ENCODE results near the gene PRMT2.
"Not testable (repeated sequence)": the region's sequence is repeated elsewhere in the genome, so short reads cannot be mapped to it uniquely, and the experiment has no call there.

Gene PRMT2

DNA sequence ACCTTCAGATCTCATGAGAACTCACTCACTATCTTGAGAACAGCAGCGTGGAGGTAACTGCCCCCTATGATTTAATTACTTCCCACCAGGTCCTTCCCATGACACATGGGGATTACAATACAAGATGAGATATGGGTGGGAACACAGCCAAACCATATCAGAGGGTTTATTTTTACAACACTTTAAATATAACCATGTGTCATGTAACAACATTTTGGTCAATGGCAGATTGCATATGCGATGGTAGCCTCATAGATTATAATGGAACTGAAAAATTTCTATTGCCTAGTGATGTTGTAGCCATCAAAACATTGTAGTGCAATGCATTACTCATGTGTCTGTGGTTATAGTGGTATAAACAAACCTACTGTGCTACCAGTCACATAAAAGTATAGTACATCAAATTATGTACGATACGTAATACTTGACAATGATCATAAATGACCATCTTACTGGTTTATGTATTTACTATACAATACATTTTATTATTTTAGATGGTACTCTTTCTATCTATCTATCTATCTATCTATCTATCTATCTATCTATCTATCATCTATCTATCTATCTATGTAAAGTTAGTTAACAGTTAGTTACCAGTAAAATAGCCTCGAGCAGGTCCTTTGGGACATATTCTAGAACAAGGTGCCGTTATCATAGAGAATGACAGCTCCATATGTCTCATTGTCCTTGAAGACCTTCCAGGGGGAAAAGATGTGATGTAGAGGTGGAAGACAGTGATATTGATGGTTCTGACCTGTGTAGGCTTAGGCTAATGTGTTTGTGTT lies 18.0 kb upstream of the PRMT2 start:
- DNase-seq (ENCODE audit: low read depth) = peak; percentile 45

DNA sequence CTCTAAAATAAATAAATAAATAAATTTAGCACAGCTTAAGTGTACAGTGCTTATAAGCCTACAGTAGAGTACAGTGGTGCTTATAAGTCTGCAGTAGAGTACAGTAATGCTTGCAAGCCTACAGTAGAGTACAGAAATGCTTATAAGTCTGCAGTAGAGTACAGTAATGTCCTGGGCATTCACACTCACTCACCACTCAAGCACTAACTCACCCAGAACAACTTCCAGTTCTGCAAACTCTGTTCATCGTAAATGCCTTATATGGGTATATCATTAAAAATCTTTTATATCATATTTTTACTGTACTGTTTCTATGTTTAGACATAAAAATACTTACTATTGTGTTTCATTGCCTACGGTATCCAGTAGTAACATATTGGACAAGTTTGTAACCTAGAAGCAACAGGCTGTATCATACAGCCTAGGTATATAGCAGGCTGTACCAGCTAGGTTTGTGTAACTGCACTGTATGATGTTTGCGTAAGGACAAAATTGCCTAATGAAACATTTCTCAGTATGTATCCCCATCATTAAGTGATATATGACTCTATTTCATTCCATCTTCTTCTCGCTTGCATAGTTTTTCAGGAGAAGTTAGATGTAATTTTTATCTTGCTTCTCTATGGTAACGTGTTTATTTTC lies 16.6 kb upstream of the PRMT2 start:
- DNase-seq (ENCODE audit: low read depth) = peak; percentile 72

DNA sequence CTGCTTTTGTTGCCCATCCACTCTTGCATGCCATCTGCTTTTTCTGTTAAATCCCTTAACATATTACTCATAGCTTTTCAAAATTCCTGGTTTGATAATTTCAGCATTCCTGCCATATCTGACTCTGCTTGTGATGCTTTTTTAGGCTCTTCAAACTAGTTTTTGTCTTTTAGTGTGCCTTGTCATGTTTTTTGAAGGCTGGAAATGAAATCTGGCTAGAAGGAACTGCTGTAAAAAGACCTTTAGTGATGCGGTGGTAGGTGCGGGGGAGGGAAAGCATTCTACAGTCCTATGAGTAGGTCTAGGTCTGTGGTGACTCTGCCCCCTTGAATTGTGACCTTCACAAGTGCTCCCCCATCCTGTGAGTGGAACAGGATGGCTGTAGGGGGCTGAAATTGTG lies 15.6 kb upstream of the PRMT2 start:
- peak; percentile 66 for DNase-seq (ENCODE audit: low read depth)

DNA sequence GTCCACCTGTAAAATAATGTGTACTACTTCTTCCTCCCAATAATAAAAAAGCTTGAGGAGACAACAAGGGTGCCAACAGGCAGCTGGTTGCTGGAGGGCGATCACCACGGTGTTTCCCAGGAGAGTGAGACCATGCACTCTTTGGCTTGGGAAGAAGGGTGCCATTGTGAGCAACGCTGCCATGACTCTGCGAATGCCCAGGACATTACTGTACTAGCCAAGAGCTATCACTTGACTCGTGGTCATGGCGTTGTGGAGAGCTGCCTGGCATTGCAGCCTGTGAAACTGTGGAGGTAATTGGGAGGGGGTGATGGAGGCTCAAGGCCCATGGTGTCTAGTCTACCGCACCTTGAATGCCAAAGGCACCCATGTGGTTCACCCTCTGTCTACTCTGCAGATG lies 14.6 kb upstream of the PRMT2 start:
- no peak for DNase-seq (ENCODE audit: low read depth)

DNA sequence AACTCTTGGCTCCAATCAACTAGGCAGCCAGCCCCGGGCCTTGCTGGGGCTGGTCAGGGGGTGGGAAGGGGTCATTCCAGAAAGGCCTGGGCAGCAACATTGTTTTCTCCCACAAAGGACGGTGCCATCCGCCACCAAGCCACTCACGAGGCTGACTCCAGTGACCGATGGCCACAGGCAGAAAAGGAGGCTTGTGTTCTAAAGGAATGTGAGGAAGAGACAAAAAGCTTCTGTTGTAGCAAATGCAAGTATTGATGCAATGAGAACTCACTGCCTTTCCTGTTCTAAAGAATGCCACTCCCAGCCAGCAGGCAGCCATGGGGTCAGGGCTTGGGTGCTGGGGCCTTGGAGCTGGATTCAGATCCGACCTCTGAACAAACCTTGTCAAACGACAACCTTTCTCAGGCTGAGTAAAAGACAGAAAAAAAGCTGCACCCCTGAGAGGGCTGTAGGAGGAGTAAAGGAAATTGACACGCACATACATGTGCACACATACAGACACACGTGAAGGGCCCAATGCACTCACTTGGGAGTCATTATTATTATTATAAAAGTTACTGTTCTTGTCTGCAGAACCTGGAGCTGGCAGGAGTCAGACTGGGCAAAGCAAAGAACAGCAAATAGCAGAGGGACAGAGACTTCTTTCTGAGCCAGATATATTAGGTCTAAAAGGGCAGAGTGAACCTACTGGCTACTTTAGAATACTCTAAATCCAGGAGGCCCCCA lies 13.9 kb upstream of the PRMT2 start:
- no peak for DNase-seq (ENCODE audit: low read depth)

DNA sequence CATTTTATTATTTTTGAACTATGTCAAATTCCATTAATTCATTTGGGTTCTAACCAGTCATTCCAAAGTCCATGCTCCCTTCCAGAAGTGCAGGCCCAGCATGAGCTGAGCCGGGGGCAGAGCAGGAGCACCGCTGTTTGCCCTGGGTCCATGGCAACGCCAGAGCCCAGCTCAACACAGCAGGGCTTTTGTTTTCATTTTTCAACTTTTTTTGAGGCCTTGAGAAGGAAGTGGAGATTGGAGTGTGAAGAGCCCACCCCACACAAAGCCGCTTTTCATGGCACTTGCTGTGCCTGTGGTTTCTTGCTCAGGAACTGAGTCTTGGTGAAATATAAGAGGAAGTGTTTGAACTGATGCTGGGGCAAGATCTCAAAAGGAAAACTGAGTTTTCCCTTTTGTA lies 13.2 kb upstream of the PRMT2 start:
- no peak for DNase-seq (ENCODE audit: low read depth)

DNA sequence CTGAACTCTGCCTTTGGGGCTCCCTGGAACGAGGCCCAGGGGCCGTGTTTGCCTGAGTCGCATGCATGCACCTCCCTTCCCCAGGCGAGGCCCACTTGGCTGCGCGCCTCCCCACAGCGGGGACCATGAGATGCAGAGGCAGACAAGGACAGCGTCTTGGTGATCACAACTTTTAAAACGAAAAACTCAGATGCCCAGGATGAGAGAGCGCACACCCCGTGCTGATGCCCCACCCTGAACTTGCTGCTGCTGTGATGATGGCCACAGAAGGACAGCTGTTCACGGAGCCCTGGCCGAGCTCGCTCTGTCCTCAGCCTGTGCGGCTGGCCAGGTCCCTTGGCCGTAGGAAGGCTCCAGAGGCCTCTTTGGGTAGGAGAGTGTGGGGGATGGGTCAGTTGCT lies 11.4 kb upstream of the PRMT2 start:
- no peak for DNase-seq (ENCODE audit: low read depth)

DNA sequence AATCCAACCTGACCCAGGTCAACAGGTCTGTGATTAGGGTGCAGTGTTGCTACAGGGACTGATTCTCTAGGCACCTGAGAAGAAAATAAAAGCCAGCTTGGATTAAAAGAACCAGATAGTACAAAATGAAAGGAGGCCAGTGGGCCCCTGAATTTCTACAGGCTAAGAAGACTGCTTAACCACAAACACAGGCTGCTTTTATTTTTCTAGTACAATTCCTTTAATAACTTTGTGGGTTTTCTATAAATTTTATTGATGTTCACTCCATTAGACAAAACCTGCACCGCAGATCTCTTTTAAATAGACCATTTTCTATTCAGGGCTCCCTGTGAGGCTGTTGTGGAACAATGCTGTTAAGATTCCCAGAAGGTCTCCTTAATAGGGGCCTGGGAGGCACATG lies 9.7 kb upstream of the PRMT2 start:
- no peak for DNase-seq (ENCODE audit: low read depth)

DNA sequence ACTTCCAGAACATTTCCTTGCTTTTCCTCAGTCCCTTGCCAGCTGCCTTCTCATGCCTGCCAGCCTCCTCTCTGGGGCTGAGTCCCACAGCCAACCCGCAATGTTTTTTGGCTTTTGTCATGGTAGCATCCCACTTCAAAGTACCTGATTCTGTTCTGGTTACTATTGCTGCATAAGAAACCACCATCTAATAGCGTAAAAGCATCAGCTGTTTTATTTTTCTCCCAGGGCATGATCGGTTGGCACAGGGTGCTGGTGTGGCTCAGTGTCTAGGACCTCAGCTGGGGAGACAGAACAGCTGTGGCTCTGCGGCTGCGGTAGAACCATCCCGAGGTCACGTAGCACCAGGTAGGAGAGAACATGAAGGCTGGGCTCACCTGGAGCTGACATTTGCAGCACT lies 8.9 kb upstream of the PRMT2 start:
- DNase-seq (ENCODE audit: low read depth) = no peak

DNA sequence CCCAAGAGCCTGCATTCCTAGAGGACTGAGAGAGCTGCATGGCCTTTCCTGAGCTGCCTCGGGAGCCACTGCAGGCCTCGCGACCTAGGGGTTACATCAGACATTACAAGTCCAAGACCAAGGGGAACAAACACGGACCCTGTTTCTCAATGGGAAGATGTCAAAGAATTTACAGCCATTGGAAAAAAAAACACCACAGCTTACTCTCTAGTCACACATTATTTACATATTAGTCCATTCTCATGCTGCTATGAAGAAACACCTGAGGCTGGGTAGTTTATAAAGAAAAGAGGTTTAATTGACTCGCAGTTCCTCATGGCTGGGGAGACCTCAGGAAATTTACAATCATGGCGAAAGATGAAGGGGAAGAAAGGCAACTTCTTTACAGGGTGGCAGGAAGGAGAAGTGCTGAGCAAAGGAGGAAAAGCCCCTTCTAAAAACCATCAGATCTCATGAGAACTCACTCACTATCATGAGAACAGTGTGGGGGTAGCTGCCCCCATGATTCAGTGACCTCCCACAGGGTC lies 8.4 kb upstream of the PRMT2 start:
- no peak for DNase-seq (ENCODE audit: low read depth)

DNA sequence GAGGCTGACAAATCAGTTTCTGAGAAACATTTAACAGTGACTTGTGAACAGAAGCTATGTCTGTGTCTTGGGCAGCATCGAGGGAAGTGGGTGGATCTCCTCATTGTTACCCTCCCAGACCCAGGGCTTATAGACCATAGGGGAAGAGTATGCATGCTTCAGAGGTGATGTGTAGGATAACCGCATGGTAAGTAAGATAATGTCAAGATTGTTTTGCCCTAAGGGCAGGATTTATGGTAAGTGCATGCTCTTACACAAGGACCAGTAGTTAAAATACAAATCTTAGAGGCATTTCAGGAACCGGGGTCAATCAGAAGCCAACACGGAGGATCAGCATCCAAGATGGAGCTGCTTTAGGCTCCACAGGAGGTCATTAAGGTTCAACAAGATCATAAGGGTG lies 7.7 kb upstream of the PRMT2 start:
- no peak for DNase-seq (ENCODE audit: low read depth)

DNA sequence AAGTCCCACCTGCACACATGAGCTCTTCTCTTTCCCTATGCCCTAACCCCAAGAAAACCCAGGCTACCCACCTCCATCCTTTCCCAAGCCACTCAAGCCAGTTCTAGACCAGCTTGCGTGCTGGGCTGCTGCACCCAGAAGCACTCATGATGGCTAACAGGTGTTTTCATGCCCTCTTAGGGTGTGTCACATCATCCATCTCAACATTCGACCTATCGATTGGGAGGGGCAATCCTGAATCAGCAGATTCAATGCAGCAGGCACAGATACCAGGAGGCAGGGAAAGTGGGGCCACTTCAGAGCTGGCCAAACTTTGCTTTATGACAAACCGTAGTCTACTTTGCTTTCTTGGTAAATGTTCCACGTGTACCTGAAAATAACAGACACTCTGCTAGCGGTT lies 6.6 kb upstream of the PRMT2 start:
- no peak for DNase-seq (ENCODE audit: low read depth)

DNA sequence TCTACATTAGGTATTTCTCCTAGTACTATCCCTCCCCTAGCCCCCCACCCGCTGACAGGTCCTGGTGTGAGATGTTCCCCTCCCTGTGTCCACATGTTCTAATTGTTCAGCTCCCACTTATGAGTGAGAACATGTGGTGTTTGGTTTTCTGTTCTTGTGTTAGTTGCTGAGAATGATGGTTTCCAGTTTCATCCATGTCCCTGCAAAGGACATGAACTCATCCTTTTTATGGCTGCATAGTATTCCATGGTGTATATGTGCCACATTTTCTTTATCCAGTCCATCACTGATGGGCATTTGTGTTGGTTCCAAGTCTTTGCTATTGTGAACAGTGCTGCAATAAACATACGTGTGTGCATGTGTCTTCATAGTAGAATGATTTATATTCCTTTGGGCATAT lies 4.6 kb upstream of the PRMT2 start:
- DNase-seq (ENCODE audit: low read depth) = not testable (repeated sequence)

DNA sequence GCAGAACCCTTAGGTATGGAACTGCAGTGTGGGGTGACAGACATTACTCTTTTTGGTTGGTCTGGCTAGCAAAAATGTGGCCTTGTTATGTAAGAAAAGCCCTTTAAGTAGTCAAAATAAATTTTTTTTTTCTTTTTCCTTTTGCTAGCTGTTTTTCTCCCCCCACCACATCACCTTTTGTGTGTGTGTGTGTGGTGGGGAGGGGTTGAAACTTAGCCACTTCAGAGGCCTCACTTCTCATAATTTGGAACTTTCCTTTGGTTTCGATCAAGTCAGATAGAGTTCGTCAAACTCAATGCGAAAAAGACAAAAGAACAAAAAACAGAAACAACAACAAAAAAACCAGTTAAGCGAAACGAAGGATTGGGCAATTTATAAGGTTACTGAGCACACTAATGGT lies 1.9 kb upstream of the PRMT2 start:
- DNase-seq (ENCODE audit: low read depth) = no peak

DNA sequence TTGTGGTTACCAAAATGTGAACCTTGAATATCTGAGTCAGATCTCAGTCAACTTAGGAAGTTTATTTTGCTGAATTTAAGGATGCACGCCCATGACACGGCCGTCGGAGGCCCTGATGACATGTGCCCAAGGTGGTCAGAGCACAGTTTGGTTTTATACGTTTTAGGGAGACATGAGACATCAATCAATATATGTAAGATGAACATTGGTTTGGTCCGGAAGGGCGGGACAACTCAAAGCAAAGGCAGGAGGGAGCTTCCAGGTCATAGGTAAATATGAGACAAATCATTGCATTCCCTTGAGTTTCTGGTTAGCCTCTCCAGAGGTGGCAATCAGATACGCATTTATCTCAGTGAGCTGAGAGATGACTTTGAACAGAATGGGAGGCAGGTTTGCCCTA lies 1.0 kb upstream of the PRMT2 start:
- DNase-seq (ENCODE audit: low read depth) = no peak

DNA sequence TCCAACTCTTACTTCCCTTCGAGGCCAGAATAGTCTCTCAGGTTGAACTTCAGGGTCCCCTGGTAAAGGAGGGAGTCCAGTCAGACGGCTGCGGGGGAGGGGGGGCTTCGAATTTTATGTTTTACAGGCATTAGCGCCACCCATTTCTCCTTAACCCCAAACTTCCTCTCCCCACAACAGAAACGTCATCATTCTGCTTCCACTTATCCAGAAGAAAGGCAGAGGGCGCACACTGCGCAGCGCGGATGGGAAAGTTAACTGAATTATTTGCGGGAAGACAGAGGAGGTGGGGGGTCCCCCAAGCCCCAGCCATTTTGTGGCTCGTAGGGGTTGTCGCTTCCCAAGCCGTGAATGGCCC lies 529 bp upstream of the PRMT2 start:
- DNase-seq (ENCODE audit: low read depth) = peak; percentile 89

DNA sequence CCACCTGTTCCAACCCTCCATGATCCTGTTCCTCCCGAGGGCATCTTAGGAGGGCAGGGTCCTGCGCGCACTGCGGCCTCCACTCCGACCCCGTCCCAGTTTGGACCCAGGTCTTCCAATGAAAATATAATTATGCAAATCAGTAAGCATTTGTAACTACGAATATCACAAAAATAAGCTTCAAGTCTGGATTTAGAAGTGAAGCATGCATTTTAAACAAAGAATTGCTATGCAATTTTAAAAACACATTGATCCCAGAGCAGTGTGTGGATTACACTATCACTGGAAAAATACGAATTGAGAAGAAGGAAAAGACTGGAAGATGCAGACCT lies 673 bp downstream of the PRMT2 start:
- DNase-seq (ENCODE audit: low read depth) = no peak

DNA sequence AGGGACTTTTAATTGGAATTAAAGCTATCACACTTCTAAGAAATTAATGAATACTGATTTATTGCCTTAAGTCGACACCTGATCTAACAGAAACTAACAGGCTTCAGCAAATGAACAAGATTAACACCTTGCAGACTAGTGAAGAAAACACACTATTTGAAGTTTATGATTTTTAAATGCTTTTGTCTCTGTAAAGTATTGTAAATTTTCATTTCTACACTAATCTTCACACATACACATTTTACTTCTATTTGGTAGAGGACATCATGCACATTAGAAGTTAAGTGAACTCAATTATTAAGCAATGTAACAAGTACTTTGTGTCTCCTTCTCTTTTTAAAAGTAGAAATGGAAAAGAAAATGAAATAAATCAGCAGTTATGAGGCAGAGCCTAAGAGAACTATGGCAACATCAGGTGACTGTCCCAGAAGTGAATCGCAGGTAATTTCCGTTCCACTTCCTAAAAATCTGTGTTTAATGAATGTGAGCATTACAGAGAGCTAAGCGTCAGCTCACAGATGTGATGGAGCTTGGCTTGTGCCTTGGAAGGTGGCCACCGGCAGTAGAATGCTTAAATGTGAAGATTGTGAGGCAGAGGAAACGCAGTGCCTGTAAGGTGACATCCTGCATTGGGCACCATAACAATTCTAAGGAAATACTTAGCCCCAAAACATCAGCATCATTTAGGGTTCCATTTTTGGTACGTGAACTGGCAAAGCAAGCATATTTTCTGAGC lies 1.2 kb downstream of the PRMT2 start:
- DNase-seq (ENCODE audit: low read depth) = no peak

DNA sequence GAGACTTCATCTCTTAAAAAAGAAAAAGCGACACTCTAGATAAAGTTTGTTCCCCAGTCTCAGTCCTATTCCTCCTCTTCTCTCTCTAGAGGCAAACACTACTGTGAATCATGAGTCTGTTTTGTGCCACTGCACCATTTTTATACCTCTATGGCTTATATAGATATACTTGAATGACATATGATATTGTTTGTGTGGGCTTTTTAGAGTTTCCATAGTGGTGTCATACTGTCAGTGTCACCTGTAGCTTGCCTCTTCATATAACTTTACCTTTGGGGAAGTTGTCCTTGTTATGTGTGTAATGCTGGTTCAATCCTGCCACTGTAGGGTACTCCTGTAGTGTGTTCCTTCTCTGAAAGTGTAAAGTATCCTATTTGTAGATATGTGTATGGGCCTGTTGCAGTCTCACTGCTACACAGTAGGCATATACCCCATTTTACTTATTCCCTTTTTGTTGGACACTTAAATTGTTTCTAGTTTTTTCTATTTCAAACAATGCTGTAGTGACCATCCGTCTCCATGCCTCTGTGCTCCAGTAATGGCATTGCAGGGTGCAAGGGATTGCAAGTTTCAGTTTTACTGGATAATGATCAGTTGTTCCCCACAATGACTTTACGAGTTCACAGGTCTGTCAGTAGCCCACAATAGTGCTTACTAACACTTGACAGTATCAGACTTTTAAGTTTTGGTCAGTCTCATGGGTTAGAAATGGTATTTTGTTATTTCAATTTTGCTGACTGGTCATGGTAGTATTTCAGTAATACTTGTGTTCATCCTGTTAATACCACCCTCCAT lies 2.7 kb downstream of the PRMT2 start:
- no peak for DNase-seq (ENCODE audit: low read depth)

DNA sequence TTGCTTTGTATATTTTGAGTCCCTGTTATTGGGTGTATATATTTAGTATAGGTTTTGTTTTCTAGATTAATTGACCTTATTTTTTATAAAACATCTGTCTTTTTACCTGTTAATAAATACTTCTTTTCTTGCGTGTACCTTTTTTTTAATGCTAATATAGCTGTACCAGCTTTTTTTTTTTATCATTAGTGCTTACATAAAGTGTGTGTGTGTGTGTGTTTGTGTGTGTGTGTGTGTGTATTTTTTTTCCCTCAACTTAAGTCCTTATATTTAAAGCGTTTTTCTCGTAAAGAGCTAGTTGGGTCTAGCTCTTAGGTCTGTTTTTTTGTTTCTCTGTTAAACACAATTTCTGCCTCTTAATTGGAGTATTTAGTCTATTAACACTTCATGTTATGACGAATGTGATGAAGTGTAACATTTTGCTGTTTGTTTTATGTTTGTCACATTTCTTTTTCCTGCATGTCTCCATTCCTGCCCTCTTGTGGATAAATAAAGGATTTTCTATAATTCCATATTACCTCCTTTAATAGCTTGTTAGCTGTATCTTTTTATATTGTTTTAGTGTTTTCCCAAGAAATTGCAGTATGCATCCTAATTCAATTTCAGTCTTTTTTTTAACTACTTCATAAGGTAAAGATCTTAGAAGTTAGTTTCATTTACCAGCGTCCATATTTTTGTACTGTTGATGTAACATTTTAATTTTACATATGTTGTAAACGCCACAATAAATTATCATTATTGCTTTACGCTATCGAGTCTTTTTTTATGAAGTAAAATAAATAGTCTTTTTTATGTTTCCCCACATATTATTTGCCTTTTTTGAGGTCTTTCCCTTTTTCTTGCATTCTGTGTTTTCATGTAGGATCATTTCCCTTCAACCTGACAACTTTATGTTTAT lies 4.3 kb downstream of the PRMT2 start:
- DNase-seq (ENCODE audit: low read depth) = peak; percentile 35

DNA sequence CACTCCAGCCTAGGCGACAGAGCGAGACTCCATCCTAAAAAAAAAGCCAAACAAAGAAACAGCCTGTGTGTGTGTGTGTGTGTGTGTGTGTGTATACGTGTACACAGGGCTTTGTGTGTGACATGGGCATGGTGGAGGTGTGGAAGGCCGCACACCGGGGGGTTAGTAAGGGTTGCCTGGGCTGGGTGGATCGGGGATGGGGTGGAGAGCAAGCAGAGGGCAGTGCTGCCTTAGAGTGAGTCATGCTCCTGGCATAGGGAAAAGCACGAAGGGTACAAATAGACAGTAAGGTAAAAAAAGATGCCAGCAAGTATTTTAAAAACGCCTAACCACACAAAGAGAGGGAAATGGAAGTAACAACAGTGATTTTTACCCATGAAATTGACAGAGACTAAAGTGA lies 6.2 kb downstream of the PRMT2 start:
- no peak for DNase-seq (ENCODE audit: low read depth)

Measured in EH (cell line).